HepG2 (cell line): ENCODE measurements around the gene UBE3B. TPM values are rescaled to one million over a fixed set of nuclear protein-coding genes. Genes with fewer than 3 reads are reported as not detected.

Experiments
- FOXA1 ChIP-seq, 2 experiments: fragments of 450-650 bp in 1 of 2; sonication (generic) in 1 of 2; formaldehyde crosslinking in 1 of 2; IDR thresholded peaks; 2 replicates each; pipeline versions ENCODE4 v1.4.0 to v1.6.1; 2016 to 2020; ENCODE audit warnings: missing genetic modification reagents in 1 of 2
- HNF4A ChIP-seq: sonication (generic); formaldehyde crosslinking; IDR thresholded peaks from 2 replicates; pipeline ENCODE4 v1.4.0; 2020; ENCODE audit warnings: missing genetic modification reagents
- KMT2A ChIP-seq: sonication (generic); formaldehyde crosslinking; IDR thresholded peaks from 2 replicates; pipeline ENCODE4 v1.4.0; 2020; ENCODE audit warnings: missing genetic modification reagents
- NONO ChIP-seq, 2 experiments: fragments of 450-650 bp in 1 of 2; sonication (generic) in 1 of 2; formaldehyde crosslinking in 1 of 2; IDR thresholded peaks in 1 of 2; conservative IDR thresholded peaks in 1 of 2; 2 replicates each; pipeline versions ENCODE4 v1.6.1 to v1.8.0; 2017 to 2022; ENCODE audit warnings: mild to moderate bottlenecking in 1 of 2, missing genetic modification reagents in 1 of 2, moderate library complexity in 1 of 2
- SCMH1 ChIP-seq: sonication (generic); formaldehyde crosslinking; IDR thresholded peaks from 2 replicates; pipeline ENCODE4 v1.9.0; 2021; ENCODE audit warnings: missing genetic modification reagents, mild to moderate bottlenecking, borderline replicate concordance
- TCF7 ChIP-seq: sonication (generic); IDR thresholded peaks from 2 replicates; pipeline ENCODE4 v1.6.1; 2016; ENCODE audit warnings: antibody characterized with exemption, low read depth
- YEATS4 ChIP-seq: sonication (generic); formaldehyde crosslinking; IDR thresholded peaks from 2 replicates; pipeline ENCODE4 v1.4.0; 2020; ENCODE audit warnings: missing genetic modification reagents, borderline replicate concordance
- ZNF382 ChIP-seq: sonication (generic); formaldehyde crosslinking; IDR thresholded peaks from 2 replicates; pipeline ENCODE4 v1.5.0; 2020; ENCODE audit warnings: missing genetic modification reagents, mild to moderate bottlenecking, borderline replicate concordance
- ZNF563 ChIP-seq: sonication (generic); formaldehyde crosslinking; IDR thresholded peaks from 2 replicates; pipeline ENCODE4 v1.8.0; 2022; ENCODE audit warnings: mild to moderate bottlenecking, moderate library complexity, missing genetic modification reagents
- polyA plus RNA-seq, 8 experiments: library from polyadenylated mRNA; depleted of rRNA in 3 of 8; stranded (reverse) in 7 of 8; unstranded in 1 of 8; fragments of >200 nt; fragmentation: Illumina TruSeq in 4 of 8; extraction: Trizol in 4 of 8; gene quantifications; 2 replicates each; pipeline versions ENCODE4 v1.2.1 to v1.2.3, GENCODE V29; 2011 to 2016; ENCODE audit warnings: low read depth in 4 of 8, missing spikeins in 1 of 8, mixed read lengths in 1 of 8; ENCODE audit not compliant: insufficient read depth in 1 of 8
- total RNA-seq, 5 experiments: library from RNA; depleted of rRNA; stranded (reverse); fragments of >200 nt; fragmentation: Illumina TruSeq; extraction: Trizol; gene quantifications; 2 replicates each; pipeline ENCODE4 v1.2.3, GENCODE V29; 2016; ENCODE audit warnings: low read depth in 1 of 5
- TF ChIP-seq, protein P1 (sequence below): sonication (generic); formaldehyde crosslinking; IDR thresholded peaks from 2 replicates; pipeline ENCODE4 v1.4.0; 2020; ENCODE audit warnings: mild to moderate bottlenecking, missing genetic modification reagents
- TF ChIP-seq, protein P2 (sequence below): sonication (generic); formaldehyde crosslinking; IDR thresholded peaks from 2 replicates; pipeline ENCODE4 v1.4.0; 2020; ENCODE audit warnings: missing genetic modification reagents, borderline replicate concordance
- TF ChIP-seq, protein P3 (sequence below): sonication (generic); formaldehyde crosslinking; IDR thresholded peaks from 2 replicates; pipeline ENCODE4 v1.5.0; 2020; ENCODE audit warnings: missing genetic modification reagents
- TF ChIP-seq, protein P4 (sequence below): sonication (generic); formaldehyde crosslinking; IDR thresholded peaks from 2 replicates; pipeline ENCODE4 v1.5.1; 2020; ENCODE audit warnings: missing genetic modification reagents, mild to moderate bottlenecking, borderline replicate concordance

UBE3B gene
- total and polyA plus RNA-seq, 2 of the 13 experiments (the other 11 are each of a cell fraction or from before 2014, with no cell fraction given), result 22.7 to 25.3 TPM

DNA sequence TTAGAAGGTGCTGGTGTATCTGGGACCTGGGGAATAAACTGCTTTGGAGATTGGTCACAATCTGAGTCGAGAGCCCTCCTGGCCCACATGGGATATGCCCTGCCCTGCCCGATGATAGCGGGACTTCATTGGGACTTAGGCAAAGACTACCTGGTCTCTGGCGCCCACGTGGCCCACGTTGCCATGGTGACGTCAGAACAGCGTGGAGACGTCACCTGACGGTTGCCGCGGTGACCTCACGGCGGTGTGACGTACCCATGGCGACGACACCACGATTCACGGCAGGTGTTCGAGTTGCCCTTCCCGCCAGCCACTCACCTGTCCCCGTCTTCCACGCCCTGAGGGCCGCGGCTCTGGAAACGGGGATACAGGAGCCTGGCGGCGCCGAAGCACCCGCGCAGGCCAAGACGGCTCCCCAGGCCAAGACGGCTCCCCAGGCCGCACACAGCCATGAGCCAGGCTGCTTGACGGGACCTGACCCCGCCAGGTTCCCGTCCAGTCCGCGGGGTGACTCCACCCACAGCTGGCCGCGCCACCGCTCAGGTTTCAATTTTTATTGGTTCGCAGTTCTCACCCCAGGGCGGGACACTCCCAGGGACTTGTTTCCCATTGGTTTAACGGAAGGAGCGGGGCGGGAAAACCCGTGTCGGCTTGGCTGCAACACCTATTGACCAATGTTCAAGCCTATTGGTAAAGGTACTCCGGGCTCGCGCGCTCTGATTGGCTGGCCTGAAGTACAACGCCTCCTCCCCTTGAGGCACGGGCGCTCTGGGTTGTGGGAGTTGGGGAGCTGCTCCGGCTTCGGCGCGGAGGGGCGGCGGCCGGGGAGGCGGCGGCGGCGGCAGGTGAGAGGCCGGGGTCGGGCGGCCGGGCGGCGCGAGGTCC lies 95.8 kb downstream of the UBE3B start, which contains the start of the genes MMAB and MVK (continued):
- TF ChIP-seq, protein P1, sequence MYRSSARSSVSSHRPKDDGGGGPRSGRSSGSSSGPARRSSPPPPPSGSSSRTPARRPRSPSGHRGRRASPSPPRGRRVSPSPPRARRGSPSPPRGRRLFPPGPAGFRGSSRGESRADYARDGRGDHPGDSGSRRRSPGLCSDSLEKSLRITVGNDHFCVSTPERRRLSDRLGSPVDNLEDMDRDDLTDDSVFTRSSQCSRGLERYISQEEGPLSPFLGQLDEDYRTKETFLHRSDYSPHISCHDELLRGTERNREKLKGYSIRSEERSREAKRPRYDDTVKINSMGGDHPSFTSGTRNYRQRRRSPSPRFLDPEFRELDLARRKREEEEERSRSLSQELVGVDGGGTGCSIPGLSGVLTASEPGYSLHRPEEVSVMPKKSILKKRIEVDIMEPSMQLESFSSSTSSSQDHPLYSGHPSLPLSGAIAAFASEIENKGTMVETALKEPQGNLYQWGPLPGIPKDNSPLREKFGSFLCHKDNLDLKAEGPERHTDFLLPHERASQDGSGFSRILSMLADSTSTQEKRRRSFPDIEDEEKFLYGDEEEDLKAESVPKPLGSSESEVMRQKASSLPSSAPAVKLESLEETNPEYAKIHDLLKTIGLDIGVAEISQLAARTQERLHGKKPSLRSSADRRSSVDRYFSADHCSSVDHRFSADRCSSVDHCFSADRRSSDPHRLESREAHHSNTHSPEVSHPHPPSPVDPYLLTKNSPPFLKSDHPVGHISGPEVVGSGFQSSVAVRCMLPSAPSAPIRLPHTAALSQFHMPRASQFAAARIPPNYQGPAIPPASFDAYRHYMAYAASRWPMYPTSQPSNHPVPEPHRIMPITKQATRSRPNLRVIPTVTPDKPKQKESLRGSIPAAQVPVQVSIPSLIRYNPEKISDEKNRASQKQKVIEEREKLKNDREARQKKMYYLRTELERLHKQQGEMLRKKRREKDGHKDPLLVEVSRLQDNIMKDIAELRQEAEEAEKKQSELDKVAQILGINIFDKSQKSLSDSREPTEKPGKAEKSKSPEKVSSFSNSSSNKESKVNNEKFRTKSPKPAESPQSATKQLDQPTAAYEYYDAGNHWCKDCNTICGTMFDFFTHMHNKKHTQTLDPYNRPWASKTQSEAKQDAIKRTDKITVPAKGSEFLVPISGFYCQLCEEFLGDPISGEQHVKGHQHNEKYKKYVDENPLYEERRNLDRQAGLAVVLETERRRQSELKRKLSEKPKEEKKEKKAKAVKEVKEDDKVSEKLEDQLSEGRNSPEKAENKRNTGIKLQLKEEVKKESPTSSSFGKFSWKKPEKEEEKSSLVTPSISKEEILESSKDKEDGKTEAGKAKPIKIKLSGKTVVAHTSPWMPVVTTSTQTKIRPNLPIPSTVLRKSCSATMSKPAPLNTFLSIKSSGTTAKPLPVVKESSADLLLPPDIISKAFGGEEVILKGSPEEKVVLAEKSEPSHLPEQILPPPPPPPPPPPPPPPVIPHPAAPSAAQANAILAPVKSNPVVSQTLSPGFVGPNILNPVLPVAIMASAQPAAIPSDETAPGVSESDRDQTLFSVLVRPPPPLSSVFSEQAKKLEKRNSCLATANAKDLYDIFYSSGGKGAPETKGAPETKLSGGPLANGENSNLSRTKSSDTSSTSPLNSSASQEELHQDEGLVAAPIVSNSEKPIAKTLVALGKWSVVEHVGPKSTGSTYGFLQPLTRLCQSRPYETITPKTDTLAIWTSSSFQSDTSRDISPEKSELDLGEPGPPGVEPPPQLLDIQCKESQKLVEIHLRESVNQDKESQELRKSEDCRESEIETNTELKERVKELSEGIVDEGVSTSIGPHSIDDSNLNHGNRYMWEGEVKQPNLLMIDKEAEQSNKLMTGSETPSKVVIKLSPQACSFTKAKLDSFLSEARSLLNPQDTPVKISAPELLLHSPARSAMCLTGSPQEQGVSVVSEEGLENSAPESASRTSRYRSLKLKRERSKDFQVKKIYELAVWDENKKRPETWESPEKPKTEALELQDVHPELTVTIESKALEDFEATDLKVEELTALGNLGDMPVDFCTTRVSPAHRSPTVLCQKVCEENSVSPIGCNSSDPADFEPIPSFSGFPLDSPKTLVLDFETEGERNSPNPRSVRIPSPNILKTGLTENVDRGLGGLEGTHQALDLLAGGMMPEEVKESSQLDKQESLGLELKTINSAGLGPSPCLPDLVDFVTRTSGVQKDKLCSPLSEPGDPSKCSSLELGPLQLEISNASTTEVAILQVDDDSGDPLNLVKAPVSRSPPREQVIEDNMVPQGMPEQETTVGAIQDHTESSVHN (CRISPR knock-in tag), result peak; percentile 77; the same call in 1 of the 2 replicates
- TF ChIP-seq, protein P2, sequence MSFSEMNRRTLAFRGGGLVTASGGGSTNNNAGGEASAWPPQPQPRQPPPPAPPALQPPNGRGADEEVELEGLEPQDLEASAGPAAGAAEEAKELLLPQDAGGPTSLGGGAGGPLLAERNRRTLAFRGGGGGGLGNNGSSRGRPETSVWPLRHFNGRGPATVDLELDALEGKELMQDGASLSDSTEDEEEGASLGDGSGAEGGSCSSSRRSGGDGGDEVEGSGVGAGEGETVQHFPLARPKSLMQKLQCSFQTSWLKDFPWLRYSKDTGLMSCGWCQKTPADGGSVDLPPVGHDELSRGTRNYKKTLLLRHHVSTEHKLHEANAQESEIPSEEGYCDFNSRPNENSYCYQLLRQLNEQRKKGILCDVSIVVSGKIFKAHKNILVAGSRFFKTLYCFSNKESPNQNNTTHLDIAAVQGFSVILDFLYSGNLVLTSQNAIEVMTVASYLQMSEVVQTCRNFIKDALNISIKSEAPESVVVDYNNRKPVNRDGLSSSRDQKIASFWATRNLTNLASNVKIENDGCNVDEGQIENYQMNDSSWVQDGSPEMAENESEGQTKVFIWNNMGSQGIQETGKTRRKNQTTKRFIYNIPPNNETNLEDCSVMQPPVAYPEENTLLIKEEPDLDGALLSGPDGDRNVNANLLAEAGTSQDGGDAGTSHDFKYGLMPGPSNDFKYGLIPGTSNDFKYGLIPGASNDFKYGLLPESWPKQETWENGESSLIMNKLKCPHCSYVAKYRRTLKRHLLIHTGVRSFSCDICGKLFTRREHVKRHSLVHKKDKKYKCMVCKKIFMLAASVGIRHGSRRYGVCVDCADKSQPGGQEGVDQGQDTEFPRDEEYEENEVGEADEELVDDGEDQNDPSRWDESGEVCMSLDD (CRISPR knock-in tag), result peak; percentile 54; the same call in 1 of the 2 replicates
- TF ChIP-seq, protein P3, sequence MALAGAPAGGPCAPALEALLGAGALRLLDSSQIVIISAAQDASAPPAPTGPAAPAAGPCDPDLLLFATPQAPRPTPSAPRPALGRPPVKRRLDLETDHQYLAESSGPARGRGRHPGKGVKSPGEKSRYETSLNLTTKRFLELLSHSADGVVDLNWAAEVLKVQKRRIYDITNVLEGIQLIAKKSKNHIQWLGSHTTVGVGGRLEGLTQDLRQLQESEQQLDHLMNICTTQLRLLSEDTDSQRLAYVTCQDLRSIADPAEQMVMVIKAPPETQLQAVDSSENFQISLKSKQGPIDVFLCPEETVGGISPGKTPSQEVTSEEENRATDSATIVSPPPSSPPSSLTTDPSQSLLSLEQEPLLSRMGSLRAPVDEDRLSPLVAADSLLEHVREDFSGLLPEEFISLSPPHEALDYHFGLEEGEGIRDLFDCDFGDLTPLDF (CRISPR knock-in tag), result peak; percentile 77
- TF ChIP-seq SCMH1 (CRISPR knock-in tag), result no peak
- TF ChIP-seq YEATS4 (CRISPR knock-in tag), result peak; percentile 84; the same call in 1 of the 2 replicates
- TF ChIP-seq FOXA1 (IDR thresholded peaks at IDR 0.05), result no peak
- TF ChIP-seq FOXA1 (CRISPR knock-in tag; IDR thresholded peaks at IDR 0.05), result peak; percentile 33
- no peak for TF ChIP-seq TCF7
- TF ChIP-seq, protein P4, sequence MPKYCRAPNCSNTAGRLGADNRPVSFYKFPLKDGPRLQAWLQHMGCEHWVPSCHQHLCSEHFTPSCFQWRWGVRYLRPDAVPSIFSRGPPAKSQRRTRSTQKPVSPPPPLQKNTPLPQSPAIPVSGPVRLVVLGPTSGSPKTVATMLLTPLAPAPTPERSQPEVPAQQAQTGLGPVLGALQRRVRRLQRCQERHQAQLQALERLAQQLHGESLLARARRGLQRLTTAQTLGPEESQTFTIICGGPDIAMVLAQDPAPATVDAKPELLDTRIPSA, result no peak
- TF ChIP-seq NONO (IDR thresholded peaks at IDR 0.05), result no peak
- peak; percentile 90 for TF ChIP-seq NONO (CRISPR knock-in tag; conservative IDR thresholded peaks at IDR 0.05)
- TF ChIP-seq ZNF382 (CRISPR knock-in tag), result no peak
- TF ChIP-seq KMT2A (CRISPR knock-in tag), result peak; percentile 70; the same call in 1 of the 2 replicates
- peak; percentile 44 for TF ChIP-seq HNF4A (CRISPR knock-in tag)
- peak; percentile 96 for TF ChIP-seq ZNF563
